ENCODE results near the gene ZNF280B.
"Not testable (repeated sequence)": the region's sequence is repeated elsewhere in the genome, so short reads cannot be mapped to it uniquely, and the experiment has no call there.

The ZNF280B gene

GRCh38 chr22:22534604-22535415 lies 26.3 kb upstream of the ZNF280B start:
- no peak for DNase-seq

GRCh38 chr22:22533863-22534262 lies 25.3 kb upstream of the ZNF280B start:
- no peak for DNase-seq

GRCh38 chr22:22533417-22533816 lies 24.9 kb upstream of the ZNF280B start:
- DNase-seq, result no peak

- not testable (repeated sequence) for DNase-seq
Observed at GRCh38 chr22:22532547-22533071, 24.1 kb upstream of the ZNF280B start.

GRCh38 chr22:22531770-22532546 lies 23.4 kb upstream of the ZNF280B start:
- no peak for DNase-seq

- DNase-seq, result no peak
Observed at GRCh38 chr22:22528780-22529179, 20.2 kb upstream of the ZNF280B start.

- DNase-seq, result no peak
Observed at GRCh38 chr22:22527312-22527711, 18.8 kb upstream of the ZNF280B start.

- DNase-seq, result no peak
Observed at GRCh38 chr22:22526125-22526912, 17.8 kb upstream of the ZNF280B start.

- no peak for DNase-seq
Observed at GRCh38 chr22:22523494-22523893, 15.0 kb upstream of the ZNF280B start.

GRCh38 chr22:22521631-22522030 lies 13.1 kb upstream of the ZNF280B start:
- no peak for DNase-seq

- DNase-seq, result no peak
Observed at GRCh38 chr22:22520667-22521602, 12.4 kb upstream of the ZNF280B start.

GRCh38 chr22:22520020-22520656 lies 11.6 kb upstream of the ZNF280B start, which contains the start of gene ZNF280A:
Gene ZNF280A (minus strand): TSS chr22:22520270. CDS start chr22:22515630, 4,640 bp downstream.
- no peak for DNase-seq

GRCh38 chr22:22519591-22519990 lies 11.0 kb upstream of the ZNF280B start:
- no peak for DNase-seq

- DNase-seq, result no peak
Observed at GRCh38 chr22:22516992-22517391, 8.4 kb upstream of the ZNF280B start.

GRCh38 chr22:22515890-22516289 lies 7.3 kb upstream of the ZNF280B start:
- DNase-seq, result no peak

GRCh38 chr22:22514431-22514830 lies 5.9 kb upstream of the ZNF280B start:
- DNase-seq, result not testable (repeated sequence)

- no peak for DNase-seq
Observed at GRCh38 chr22:22513619-22514018, 5.1 kb upstream of the ZNF280B start.

- no peak for DNase-seq
Observed at GRCh38 chr22:22512951-22513350, 4.4 kb upstream of the ZNF280B start.

GRCh38 chr22:22510833-22511232 lies 2.3 kb upstream of the ZNF280B start:
- DNase-seq, result not testable (repeated sequence)

GRCh38 chr22:22509912-22510311 lies 1.4 kb upstream of the ZNF280B start:
- not testable (repeated sequence) for DNase-seq

- DNase-seq, result no peak
Observed at GRCh38 chr22:22507743-22508273, 734 bp downstream of the ZNF280B start.
